HCT116 (cell line): ENCODE data around the gene MTMR12.

ENCODE experiments used
- ATF3 ChIP-seq: IDR thresholded peaks from 2 replicates; pipeline ENCODE4 v1.6.1; 2012
- CEBPB ChIP-seq: IDR thresholded peaks from 2 replicates; pipeline ENCODE4 v1.6.1; 2012; ENCODE audit warnings: low read depth
- EGR1 ChIP-seq: IDR thresholded peaks from 2 replicates; pipeline ENCODE4 v1.6.1; 2012; ENCODE audit warnings: low read depth
- EZH2 ChIP-seq: fragments of 200-600 bp; sonication (generic); IDR thresholded peaks from 2 replicates; pipeline ENCODE4 v1.6.1; 2017; ENCODE audit warnings: antibody characterized with exemption, mixed run types
- POLR2A ChIP-seq: IDR thresholded peaks from 2 replicates; pipeline ENCODE4 v1.7.0; 2011; ENCODE audit warnings: borderline replicate concordance; ENCODE audit not compliant: insufficient read depth, insufficient read length; ENCODE audit errors: extremely low read depth
- POLR2AphosphoS5 ChIP-seq: IDR thresholded peaks from 2 replicates; pipeline ENCODE4 v1.6.1; 2011; ENCODE audit warnings: mild to moderate bottlenecking, low read depth, low read length, moderate library complexity
- RAD21 ChIP-seq: IDR thresholded peaks from 2 replicates; pipeline ENCODE4 v1.6.1; 2012; ENCODE audit warnings: low read depth, mild to moderate bottlenecking
- REST ChIP-seq: IDR thresholded peaks from 2 replicates; pipeline ENCODE4 v1.6.1; 2012; ENCODE audit warnings: low read depth
- SP1 ChIP-seq: IDR thresholded peaks from 2 replicates; pipeline ENCODE4 v1.6.1; 2012; ENCODE audit warnings: low read depth
- TCF7L2 ChIP-seq: IDR thresholded peaks from 2 replicates; pipeline ENCODE4 v1.7.0; 2011; ENCODE audit warnings: borderline replicate concordance, inconsistent platforms; ENCODE audit not compliant: insufficient read depth, insufficient read length; ENCODE audit errors: extremely low read depth
- ZFX ChIP-seq: fragments of 450-650 bp; IDR thresholded peaks from 2 replicates; pipeline ENCODE4 v1.6.1; 2017
- ZNF274 ChIP-seq: fragments of 200-500 bp; sonication (Bioruptor generic); IDR thresholded peaks from 2 replicates; pipeline ENCODE4 v1.6.1; 2014; ENCODE audit warnings: mild to moderate bottlenecking, low read depth, low read length, inconsistent platforms
- TF ChIP-seq, protein P1 (sequence below), 3 experiments: fragments of 200-600 bp in 1 of 3; sonication (generic) in 1 of 3; IDR thresholded peaks in 2 of 3; conservative IDR thresholded peaks in 1 of 3; 2 replicates each; pipeline ENCODE4 v1.5.1; 2012 to 2017; ENCODE audit warnings: low read depth in 2 of 3, low read length in 2 of 3, antibody characterized with exemption in 1 of 3, borderline replicate concordance in 1 of 3, control low read depth in 1 of 3, mild to moderate bottlenecking in 1 of 3, mixed read lengths in 1 of 3, mixed run types in 1 of 3, moderate library complexity in 1 of 3; ENCODE audit not compliant: insufficient read depth in 1 of 3
- TF ChIP-seq, protein P2 (sequence below): IDR thresholded peaks from 2 replicates; pipeline ENCODE4 v1.6.1; 2012

- TF ChIP-seq POLR2AphosphoS5 (no peak), SP1 (no peak), EGR1 (no peak), EZH2 (no peak), ATF3 (no peak), TCF7L2 (no peak), ZFX (no peak), POLR2A (no peak), ZNF274 (no peak), CEBPB (no peak), RAD21 (no peak), REST (no peak)
- TF ChIP-seq, protein P1, sequence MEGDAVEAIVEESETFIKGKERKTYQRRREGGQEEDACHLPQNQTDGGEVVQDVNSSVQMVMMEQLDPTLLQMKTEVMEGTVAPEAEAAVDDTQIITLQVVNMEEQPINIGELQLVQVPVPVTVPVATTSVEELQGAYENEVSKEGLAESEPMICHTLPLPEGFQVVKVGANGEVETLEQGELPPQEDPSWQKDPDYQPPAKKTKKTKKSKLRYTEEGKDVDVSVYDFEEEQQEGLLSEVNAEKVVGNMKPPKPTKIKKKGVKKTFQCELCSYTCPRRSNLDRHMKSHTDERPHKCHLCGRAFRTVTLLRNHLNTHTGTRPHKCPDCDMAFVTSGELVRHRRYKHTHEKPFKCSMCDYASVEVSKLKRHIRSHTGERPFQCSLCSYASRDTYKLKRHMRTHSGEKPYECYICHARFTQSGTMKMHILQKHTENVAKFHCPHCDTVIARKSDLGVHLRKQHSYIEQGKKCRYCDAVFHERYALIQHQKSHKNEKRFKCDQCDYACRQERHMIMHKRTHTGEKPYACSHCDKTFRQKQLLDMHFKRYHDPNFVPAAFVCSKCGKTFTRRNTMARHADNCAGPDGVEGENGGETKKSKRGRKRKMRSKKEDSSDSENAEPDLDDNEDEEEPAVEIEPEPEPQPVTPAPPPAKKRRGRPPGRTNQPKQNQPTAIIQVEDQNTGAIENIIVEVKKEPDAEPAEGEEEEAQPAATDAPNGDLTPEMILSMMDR (IDR thresholded peaks at IDR 0.05 in 2 of 3, conservative IDR thresholded peaks at IDR 0.05 in 1 of 3; ENCODE audit: borderline replicate concordance in 1 of 3, insufficient read depth in 1 of 3, low read depth in 2 of 3, low read length in 2 of 3) = no peak
- TF ChIP-seq, protein P2, sequence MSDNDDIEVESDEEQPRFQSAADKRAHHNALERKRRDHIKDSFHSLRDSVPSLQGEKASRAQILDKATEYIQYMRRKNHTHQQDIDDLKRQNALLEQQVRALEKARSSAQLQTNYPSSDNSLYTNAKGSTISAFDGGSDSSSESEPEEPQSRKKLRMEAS = no peak
These were observed 32.1 kb downstream of the MTMR12 start for GRCh38 chr5:32280656-32281081.
